Adrenal gland (tissue), 5 donors: ENCODE data around the gene RPLP2.
A peak's percentile ranks its signal among the peaks of the same experiment; 100 is the strongest.

ENCODE experiments used
- CTCF ChIP-seq, 6 experiments: fragments of 450-650 bp in 4 of 6; fragments of 200-600 bp in 2 of 6; sonication (generic) in 1 of 6; IDR thresholded peaks; 1 replicate in 5 of 6; 2 replicates in 1 of 6; pipeline versions ENCODE4 v1.5.1 to v1.8.0; 2016 to 2021; ENCODE audit warnings: antibody characterized with exemption in 6 of 6, mild to moderate bottlenecking in 2 of 6, moderate library complexity in 1 of 6
- POLR2A ChIP-seq, 2 donors: fragments of 450-650 bp; IDR thresholded peaks; one replicate each; pipeline ENCODE4 v1.6.1; 2017; ENCODE audit warnings: antibody characterized with exemption in 2 of 2, mild to moderate bottlenecking in 2 of 2, moderate library complexity in 1 of 2
- donor health status: DM: no; HTN: no; CAD: no.

GRCh38 chr11:837189-837989 is 27.6 kb downstream of the RPLP2 start:
- TF ChIP-seq CTCF (IDR thresholded peaks at IDR 0.05) (no peak), POLR2A (IDR thresholded peaks at IDR 0.05) (peak in 1 of 2 donors; percentile 3)
